ENCODE results near the gene PPP6R3. TPM values are rescaled to one million over a fixed set of nuclear protein-coding genes. Genes with fewer than 3 reads are reported as not detected.

PPP6R3 gene
- total RNA-seq, 1 experiment from 2014 or later = 138 TPM

DNA sequence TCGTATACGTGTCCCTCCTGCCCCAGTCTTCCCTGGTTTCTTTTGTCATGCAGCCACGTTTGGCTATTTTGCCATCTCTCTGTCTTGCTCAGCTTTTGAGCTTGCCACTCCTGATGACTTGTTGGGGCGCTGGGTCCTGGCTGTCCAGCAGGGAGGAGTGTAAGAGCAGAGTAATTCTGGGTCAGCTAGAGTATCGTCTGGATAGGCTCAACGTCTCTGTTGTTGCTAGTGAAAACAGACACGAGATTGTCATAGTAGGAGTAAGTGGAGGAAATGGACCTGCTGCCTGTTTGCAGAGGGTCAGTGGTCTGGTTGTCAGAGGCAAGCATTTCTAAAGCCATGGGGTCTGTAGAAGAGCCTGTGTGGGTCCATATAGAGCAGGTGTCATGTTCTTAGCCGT, 83.0 kb downstream of the PPP6R3 start:
- Histone ChIP-seq H2BK15ac (ENCODE audit: low read depth, low read length) (no peak overlapping the region), H3K18ac (ENCODE audit: insufficient read length, low read depth, low read length) (no peak overlapping the region), H3K79me1 (ENCODE audit: insufficient read depth, low read depth, low read length, poor library complexity, severe bottlenecking) (peaks cover 19% of the 10 kb centered on the region), H2BK20ac (ENCODE audit: low read depth, low read length, poor library complexity, severe bottlenecking) (no peak overlapping the region), H3K23me2 (ENCODE audit: insufficient read length, low read depth, low read length, poor library complexity, severe bottlenecking) (no peaks in the 10 kb centered on the region), H2AK5ac (ENCODE audit: insufficient read length, low read length) (no peak overlapping the region), H3K9me3 (ENCODE audit: control insufficient read depth, low read depth, low read length) (no peaks in the 10 kb centered on the region), H3K79me2 (ENCODE audit: insufficient read depth, low read length) (peaks cover 8% of the 10 kb centered on the region; the same call in 1 of the 2 replicates), H2BK12ac (ENCODE audit: insufficient read length, low read depth, low read length) (no peak overlapping the region), H3K56ac (ENCODE audit: insufficient read length, low read depth, low read length) (no peak overlapping the region), H3K4ac (ENCODE audit: low read depth, low read length) (no peak overlapping the region), H3K27ac (ENCODE audit: insufficient read length, low read depth, low read length) (no peak overlapping the region), H2BK120ac (ENCODE audit: low read depth, low read length, poor library complexity, severe bottlenecking) (no peak overlapping the region), H4K5ac (ENCODE audit: insufficient read length, low read depth, low read length) (no peak overlapping the region), H3K14ac (ENCODE audit: insufficient read depth, low read length) (no peak overlapping the region; the same call in 1 of the 2 replicates), H3K23ac (ENCODE audit: insufficient read length, low read depth, low read length) (no peak overlapping the region), H4K20me1 (ENCODE audit: control insufficient read depth, insufficient read depth, insufficient read length) (no peaks in the 10 kb centered on the region), H4K8ac (replicated peaks; ENCODE audit: insufficient read length, low read depth, low read length) (no peak overlapping the region), H3K27me3 (ENCODE audit: insufficient read depth, low read length) (no peaks in the 10 kb centered on the region), H3K4me2 (ENCODE audit: insufficient read depth, insufficient read length, low read length) (no peak overlapping the region), H4K91ac (ENCODE audit: insufficient read length, low read depth, low read length) (no peak overlapping the region), H3K4me1 (ENCODE audit: insufficient read depth, low read length) (peaks cover 20% of the 10 kb centered on the region), H3K9ac (ENCODE audit: extremely low read depth, insufficient read length, low read length) (no peak overlapping the region), H2AFZ (ENCODE audit: low read length) (no peak overlapping the region), H3T11ph (ENCODE audit: low read length) (no peak overlapping the region), H2BK5ac (ENCODE audit: insufficient read length, low read length) (no peak overlapping the region)
- no peak for DNase-seq
- Mint-ChIP-seq H3K27me3 (ENCODE audit: low read depth) (no peaks in the 10 kb centered on the region), H3K9me3 (peaks cover 0 to 4% of the 10 kb centered on the region in 2 experiments; a peak in 2 of 5 replicates), H3K27ac (peak overlapping the region in 2 of 3 experiments; percentile 88 to 90; a peak in 4 of 7 replicates), H3K4me1 (peaks cover 48 to 55% of the 10 kb centered on the region in 2 experiments), H3K36me3 (ENCODE audit: insufficient read depth in 1 of 3, low read depth in 3 of 3) (peaks cover 34 to 83% (median 70%) of the 10 kb centered on the region in 3 experiments), H3K4me3 (no peak overlapping the region)
- TF ChIP-seq, protein P1, sequence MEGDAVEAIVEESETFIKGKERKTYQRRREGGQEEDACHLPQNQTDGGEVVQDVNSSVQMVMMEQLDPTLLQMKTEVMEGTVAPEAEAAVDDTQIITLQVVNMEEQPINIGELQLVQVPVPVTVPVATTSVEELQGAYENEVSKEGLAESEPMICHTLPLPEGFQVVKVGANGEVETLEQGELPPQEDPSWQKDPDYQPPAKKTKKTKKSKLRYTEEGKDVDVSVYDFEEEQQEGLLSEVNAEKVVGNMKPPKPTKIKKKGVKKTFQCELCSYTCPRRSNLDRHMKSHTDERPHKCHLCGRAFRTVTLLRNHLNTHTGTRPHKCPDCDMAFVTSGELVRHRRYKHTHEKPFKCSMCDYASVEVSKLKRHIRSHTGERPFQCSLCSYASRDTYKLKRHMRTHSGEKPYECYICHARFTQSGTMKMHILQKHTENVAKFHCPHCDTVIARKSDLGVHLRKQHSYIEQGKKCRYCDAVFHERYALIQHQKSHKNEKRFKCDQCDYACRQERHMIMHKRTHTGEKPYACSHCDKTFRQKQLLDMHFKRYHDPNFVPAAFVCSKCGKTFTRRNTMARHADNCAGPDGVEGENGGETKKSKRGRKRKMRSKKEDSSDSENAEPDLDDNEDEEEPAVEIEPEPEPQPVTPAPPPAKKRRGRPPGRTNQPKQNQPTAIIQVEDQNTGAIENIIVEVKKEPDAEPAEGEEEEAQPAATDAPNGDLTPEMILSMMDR (conservative IDR thresholded peaks at IDR 0.05) = no peak
- no CpG with 5 or more reads among the region's 8 CpGs for WGBS (ENCODE audit: extremely low coverage, insufficient read length, low lambda C conversion rate)

All from H9 (cell line).